Right lobe of liver (tissue), 6 donors: Measurements from ENCODE around the gene TCF12. TPM values are rescaled to one million over a fixed set of nuclear protein-coding genes. Genes with fewer than 3 reads are reported as not detected.
A peak's percentile ranks its signal among the peaks of the same experiment; 100 is the strongest.

Source experiments
- ATAC-seq, 4 donors: fragments of 200-7000 bp; cut with Tn5 transposase; one replicate each; pipeline ENCODE4 v1.9.1; 2020; ENCODE audit warnings: mild to moderate bottlenecking in 4 of 4, moderate library complexity in 4 of 4
- DNase-seq, 3 donors: peaks; one replicate each; pipeline ENCODE4 v3.0.0-alpha.2; 2020
- H3K27ac ChIP-seq, 3 donors: fragments of 200-600 bp; one replicate each; pipeline ENCODE4 v1.8.0; 2022
- H3K27me3 ChIP-seq, 2 donors: fragments of 200-600 bp; one replicate each; pipeline ENCODE4 v1.8.0; 2022
- H3K36me3 ChIP-seq, 4 donors: fragments of 200-600 bp; sonication (generic) in 1 of 4; one replicate each; pipeline versions ENCODE4 v1.5.1 to v1.8.0; 2017 to 2022; ENCODE audit warnings: control low read depth in 1 of 4
- H3K4me1 ChIP-seq, 4 donors: fragments of 200-600 bp; sonication (generic) in 1 of 4; one replicate each; pipeline versions ENCODE4 v1.5.1 to v1.8.0; 2017 to 2022; ENCODE audit warnings: control low read depth in 1 of 4
- H3K4me3 ChIP-seq, 3 donors: fragments of 200-600 bp; one replicate each; pipeline ENCODE4 v1.8.0; 2022
- H3K9me3 ChIP-seq, 4 donors: fragments of 200-600 bp; sonication (generic) in 1 of 4; one replicate each; pipeline versions ENCODE4 v1.5.1 to v1.8.0; 2017 to 2022; ENCODE audit warnings: control low read depth in 1 of 4
- POLR2A ChIP-seq: fragments of 450-650 bp; IDR thresholded peaks from one replicate; pipeline ENCODE4 v1.6.1; 2017; ENCODE audit warnings: antibody characterized with exemption, mild to moderate bottlenecking
- WGBS: methylation state at CpG from one replicate; pipeline ENCODE4 v1.1.6; 2018; ENCODE audit warnings: low coverage, low lambda C conversion rate; ENCODE audit not compliant: insufficient coverage; ENCODE audit errors: missing lambda C conversion rate; 5-methylcytosine and 5-hydroxymethylcytosine counted together
- intact Hi-C, 2 donors: fragments of 100-400 bp; cut with DNase I; formaldehyde crosslinking; loops; one replicate each; pipeline versions ENCODE4 v1.11.2 to v1.14.1; 2022
- total RNA-seq, 6 experiments: library from RNA; depleted of rRNA in 2 of 6; stranded (reverse); fragments of >200 nt in 2 of 6; fragmentation: NEBNext Ultra II Directional in 3 of 6; extraction: Animal tissue kit (Norgen Biotek cat#: 25700) in 3 of 6; gene quantifications; one replicate each; pipeline versions ENCODE4 v1.1.0 to v1.2.4, GENCODE V29; 2016 to 2023
- TF ChIP-seq, protein P1 (sequence below), 4 donors: fragments of 200-600 bp in 3 of 4; fragments of 450-650 bp in 1 of 4; IDR thresholded peaks; one replicate each; pipeline versions ENCODE4 v1.5.1 to v1.8.0; 2016 to 2022; ENCODE audit warnings: antibody characterized with exemption in 4 of 4, mild to moderate bottlenecking in 2 of 4
- donor health status: DM: no; HTN: yes; CAD: no.
- donor health status: DM: no; HTN: no; CAD: no.
- donor health status: DM: no; HTN: no; CAD: no.
- donor health status: DM: no; HTN: yes; CAD: no.
- donor health status: DM: no; HTN: yes; CAD: no.

TCF12 gene
- total RNA-seq, 6 experiments from 2014 or later, result 28.9 to 41.9 (median 35.3) TPM

DNA sequence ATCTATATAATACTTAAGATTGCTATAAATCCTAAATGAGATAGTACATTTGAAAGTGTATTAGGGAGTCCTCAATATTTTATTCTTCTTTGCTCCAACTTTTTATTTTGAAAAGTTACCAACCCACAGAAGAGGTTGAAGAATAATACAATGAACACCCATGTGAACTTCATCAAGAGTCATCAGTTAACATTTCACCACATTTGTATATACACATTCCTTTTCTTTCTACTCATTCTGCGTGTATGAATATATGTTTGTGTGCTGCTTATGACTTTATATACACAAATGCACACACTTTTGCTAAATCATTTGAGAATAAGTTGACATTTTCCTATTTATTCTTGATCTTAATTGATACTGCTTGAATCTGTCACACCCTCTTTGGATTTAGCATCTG lies 264.6 kb downstream of the TCF12 start:
- 85% methylated on average over 1 of the region's 1 CpG for WGBS
- Histone ChIP-seq H3K27ac (peak overlapping the region; percentile 52 to 88 (median 77)), H3K4me3 (no peak overlapping the region), H3K4me1 (peaks cover 0 to 45% (median 7%) of the 10 kb centered on the region in 4 donors), H3K36me3 (no peaks in the 10 kb centered on the region), H3K9me3 (no peaks in the 10 kb centered on the region), H3K27me3 (no peaks in the 10 kb centered on the region)
- no peak for DNase-seq
- ATAC-seq, result no peak
- intact Hi-C loops, result no loop called here
- TF ChIP-seq POLR2A, result no peak
- TF ChIP-seq, protein P1, sequence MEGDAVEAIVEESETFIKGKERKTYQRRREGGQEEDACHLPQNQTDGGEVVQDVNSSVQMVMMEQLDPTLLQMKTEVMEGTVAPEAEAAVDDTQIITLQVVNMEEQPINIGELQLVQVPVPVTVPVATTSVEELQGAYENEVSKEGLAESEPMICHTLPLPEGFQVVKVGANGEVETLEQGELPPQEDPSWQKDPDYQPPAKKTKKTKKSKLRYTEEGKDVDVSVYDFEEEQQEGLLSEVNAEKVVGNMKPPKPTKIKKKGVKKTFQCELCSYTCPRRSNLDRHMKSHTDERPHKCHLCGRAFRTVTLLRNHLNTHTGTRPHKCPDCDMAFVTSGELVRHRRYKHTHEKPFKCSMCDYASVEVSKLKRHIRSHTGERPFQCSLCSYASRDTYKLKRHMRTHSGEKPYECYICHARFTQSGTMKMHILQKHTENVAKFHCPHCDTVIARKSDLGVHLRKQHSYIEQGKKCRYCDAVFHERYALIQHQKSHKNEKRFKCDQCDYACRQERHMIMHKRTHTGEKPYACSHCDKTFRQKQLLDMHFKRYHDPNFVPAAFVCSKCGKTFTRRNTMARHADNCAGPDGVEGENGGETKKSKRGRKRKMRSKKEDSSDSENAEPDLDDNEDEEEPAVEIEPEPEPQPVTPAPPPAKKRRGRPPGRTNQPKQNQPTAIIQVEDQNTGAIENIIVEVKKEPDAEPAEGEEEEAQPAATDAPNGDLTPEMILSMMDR (IDR thresholded peaks at IDR 0.05), result no peak

DNA sequence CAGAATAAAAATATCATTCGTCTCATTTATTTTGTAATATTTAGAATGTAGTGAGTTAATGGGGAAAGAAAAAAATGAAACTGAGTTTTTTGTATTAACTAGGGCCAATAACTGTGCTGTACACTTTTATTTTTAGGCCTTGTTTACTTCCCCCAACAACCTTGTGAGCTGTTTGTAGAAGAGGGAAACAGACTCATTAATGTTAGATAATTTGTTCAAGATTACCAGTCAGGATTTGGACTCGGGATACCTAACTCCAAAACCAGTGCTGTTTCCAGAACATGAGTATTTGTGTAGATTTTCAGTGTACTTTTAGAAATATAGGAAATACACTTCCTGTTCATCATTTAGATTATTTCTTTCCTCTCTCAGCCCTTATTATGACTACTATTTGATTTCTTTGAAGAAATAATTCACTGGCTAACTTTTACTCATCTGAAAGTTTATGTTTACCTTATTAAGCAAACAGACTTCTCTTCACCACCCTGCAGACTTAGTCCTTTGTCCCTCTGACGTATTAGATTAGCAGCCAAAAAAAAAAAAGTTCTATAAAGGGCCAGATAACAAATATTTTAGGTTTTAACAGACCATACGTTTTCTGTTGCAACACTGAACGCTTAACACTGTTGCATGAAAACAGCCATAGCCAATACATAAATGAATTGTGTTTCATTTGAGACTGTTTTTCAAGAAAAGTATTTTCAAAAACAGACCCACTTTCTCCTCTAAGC lies 265.3 kb downstream of the TCF12 start:
- H3K27ac ChIP-seq, result peak overlapping the region; percentile 52 to 88 (median 77)
- intact Hi-C loops, result no loop called here
- 19% methylated on average over 5 of the region's 5 CpGs for WGBS
- no peak for TF ChIP-seq POLR2A
- TF ChIP-seq, protein P1 (IDR thresholded peaks at IDR 0.05), result no peak
- H3K9me3 ChIP-seq, result no peaks in the 10 kb centered on the region
- H3K36me3 ChIP-seq, result no peaks in the 10 kb centered on the region
- ATAC-seq (peak; percentile 85 to 88 (median 86)), DNase-seq (no peak)
- peaks cover 0 to 45% (median 7%) of the 10 kb centered on the region in 4 donors for H3K4me1 ChIP-seq
- H3K27me3 ChIP-seq, result no peaks in the 10 kb centered on the region
- peak overlapping the region in 2 of 3 donors; percentile 1 for H3K4me3 ChIP-seq

DNA sequence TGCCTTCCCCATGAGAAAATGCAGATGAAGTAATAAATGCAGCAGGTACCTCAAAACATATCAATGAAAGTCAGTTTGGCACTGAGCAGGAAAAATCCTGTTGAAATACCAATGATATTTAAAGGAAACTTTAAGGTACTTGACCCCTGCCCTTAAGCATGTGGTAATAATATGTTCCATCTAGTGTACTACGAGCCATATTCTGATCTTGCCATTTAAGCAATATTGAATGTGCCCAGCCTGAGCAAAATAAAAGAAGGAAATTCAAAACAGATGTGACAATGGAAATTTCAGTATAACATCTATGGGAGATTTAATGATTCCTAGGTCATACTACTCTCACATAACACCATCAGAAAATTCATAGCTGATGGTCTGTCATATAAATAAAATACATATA lies 266.1 kb downstream of the TCF12 start:
- Histone ChIP-seq H3K4me3 (no peak overlapping the region), H3K27me3 (no peaks in the 10 kb centered on the region), H3K27ac (peak overlapping the region; percentile 52 to 88 (median 77)), H3K9me3 (no peaks in the 10 kb centered on the region), H3K36me3 (no peaks in the 10 kb centered on the region), H3K4me1 (peaks cover 0 to 45% (median 7%) of the 10 kb centered on the region in 4 donors)
- TF ChIP-seq, protein P1 (IDR thresholded peaks at IDR 0.05), result no peak
- no peak for TF ChIP-seq POLR2A
- peak; percentile 20 to 37 (median 28) for ATAC-seq
- 38% methylated on average over 1 of the region's 1 CpG for WGBS
- no peak for DNase-seq
- intact Hi-C loops, result no loop called here

DNA sequence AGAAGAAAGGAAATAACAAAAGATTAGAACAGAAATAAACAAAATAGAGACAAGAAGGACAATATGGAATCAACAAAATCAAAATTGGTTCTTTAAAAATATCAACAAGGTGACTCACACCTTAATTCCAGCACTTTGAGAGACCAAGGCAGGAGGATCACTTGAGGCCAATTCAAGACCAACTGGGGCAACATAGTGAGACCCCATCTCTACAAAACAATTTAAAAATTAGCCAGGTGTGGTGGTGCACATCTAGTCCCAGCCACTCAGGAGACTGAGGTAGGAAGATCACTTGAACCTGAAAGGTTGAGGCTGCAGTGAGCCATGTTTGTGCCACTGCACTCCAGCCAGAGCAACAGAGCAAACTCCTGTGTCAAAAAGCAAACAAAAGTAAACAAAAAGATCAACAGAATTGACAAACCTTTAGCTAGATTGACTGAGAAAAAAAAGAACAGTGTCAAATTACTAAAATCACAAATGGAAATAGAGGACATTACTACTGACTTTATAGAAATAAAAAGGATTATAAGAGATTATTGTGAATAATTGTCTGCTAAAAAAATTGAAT lies 267.1 kb downstream of the TCF12 start:
- Histone ChIP-seq H3K36me3 (no peaks in the 10 kb centered on the region), H3K4me1 (peaks cover 0 to 45% (median 7%) of the 10 kb centered on the region in 4 donors), H3K27ac (peak overlapping the region; percentile 15 to 88 (median 77)), H3K27me3 (no peaks in the 10 kb centered on the region), H3K9me3 (no peaks in the 10 kb centered on the region), H3K4me3 (no peak overlapping the region)
- ATAC-seq (peak; percentile 66 to 80 (median 72)), DNase-seq (peak in 1 of 3 donors; percentile 65)
- TF ChIP-seq, protein P1 (IDR thresholded peaks at IDR 0.05), result no peak
- TF ChIP-seq POLR2A, result no peak
- intact Hi-C loops, result no loop called here
